Iris pigment epithelial cell (primary cell): ENCODE measurements around the gene CGNL1.

ENCODE experiments used
- DNase-seq: peaks from one replicate; pipeline ENCODE4 v3.0.0-alpha.2; 2011; ENCODE audit warnings: low read depth

Gene CGNL1

GRCh38 chr15:57352535-57353316 lies 23.6 kb upstream of the CGNL1 start:
- no peak for DNase-seq

- no peak for DNase-seq
Observed at GRCh38 chr15:57353317-57353804, 22.9 kb upstream of the CGNL1 start.

GRCh38 chr15:57354436-57355123 lies 21.7 kb upstream of the CGNL1 start:
- no peak for DNase-seq

- DNase-seq = no peak
Observed at GRCh38 chr15:57355259-57355658, 21.0 kb upstream of the CGNL1 start.

GRCh38 chr15:57356178-57356577 lies 20.1 kb upstream of the CGNL1 start:
- no peak for DNase-seq

GRCh38 chr15:57356636-57357035 lies 19.7 kb upstream of the CGNL1 start:
- DNase-seq = peak; percentile 67

GRCh38 chr15:57357799-57358198 lies 18.5 kb upstream of the CGNL1 start:
- DNase-seq = no peak

- DNase-seq = no peak
Observed at GRCh38 chr15:57358571-57358970, 17.7 kb upstream of the CGNL1 start.

- DNase-seq = no peak
Observed at GRCh38 chr15:57363661-57364060, 12.6 kb upstream of the CGNL1 start.

- DNase-seq = peak; percentile 42
Observed at GRCh38 chr15:57364282-57365007, 11.9 kb upstream of the CGNL1 start.

- no peak for DNase-seq
Observed at GRCh38 chr15:57367556-57367955, 8.7 kb upstream of the CGNL1 start.

- peak; percentile 8 for DNase-seq
Observed at GRCh38 chr15:57370929-57371328, 5.4 kb upstream of the CGNL1 start.

GRCh38 chr15:57373251-57373881 lies 2.9 kb upstream of the CGNL1 start:
- no peak for DNase-seq

- DNase-seq = no peak
Observed at GRCh38 chr15:57373882-57374276, 2.4 kb upstream of the CGNL1 start.

GRCh38 chr15:57376696-57377477 lies 582 bp downstream of the CGNL1 start:
- peak; percentile 25 for DNase-seq

- no peak for DNase-seq
Observed at GRCh38 chr15:57377478-57377847, 1.2 kb downstream of the CGNL1 start.

- DNase-seq = no peak
Observed at GRCh38 chr15:57379487-57379886, 3.2 kb downstream of the CGNL1 start.

GRCh38 chr15:57380854-57381253 lies 4.5 kb downstream of the CGNL1 start:
- no peak for DNase-seq

- no peak for DNase-seq
Observed at GRCh38 chr15:57382215-57382614, 5.9 kb downstream of the CGNL1 start.

- DNase-seq = no peak
Observed at GRCh38 chr15:57382969-57383368, 6.7 kb downstream of the CGNL1 start.

GRCh38 chr15:57384024-57384423 lies 7.7 kb downstream of the CGNL1 start:
- no peak for DNase-seq

GRCh38 chr15:57384816-57385215 lies 8.5 kb downstream of the CGNL1 start:
- DNase-seq = peak; percentile 78
